ENCODE measurements around the gene ASXL1.

ASXL1 gene

DNA sequence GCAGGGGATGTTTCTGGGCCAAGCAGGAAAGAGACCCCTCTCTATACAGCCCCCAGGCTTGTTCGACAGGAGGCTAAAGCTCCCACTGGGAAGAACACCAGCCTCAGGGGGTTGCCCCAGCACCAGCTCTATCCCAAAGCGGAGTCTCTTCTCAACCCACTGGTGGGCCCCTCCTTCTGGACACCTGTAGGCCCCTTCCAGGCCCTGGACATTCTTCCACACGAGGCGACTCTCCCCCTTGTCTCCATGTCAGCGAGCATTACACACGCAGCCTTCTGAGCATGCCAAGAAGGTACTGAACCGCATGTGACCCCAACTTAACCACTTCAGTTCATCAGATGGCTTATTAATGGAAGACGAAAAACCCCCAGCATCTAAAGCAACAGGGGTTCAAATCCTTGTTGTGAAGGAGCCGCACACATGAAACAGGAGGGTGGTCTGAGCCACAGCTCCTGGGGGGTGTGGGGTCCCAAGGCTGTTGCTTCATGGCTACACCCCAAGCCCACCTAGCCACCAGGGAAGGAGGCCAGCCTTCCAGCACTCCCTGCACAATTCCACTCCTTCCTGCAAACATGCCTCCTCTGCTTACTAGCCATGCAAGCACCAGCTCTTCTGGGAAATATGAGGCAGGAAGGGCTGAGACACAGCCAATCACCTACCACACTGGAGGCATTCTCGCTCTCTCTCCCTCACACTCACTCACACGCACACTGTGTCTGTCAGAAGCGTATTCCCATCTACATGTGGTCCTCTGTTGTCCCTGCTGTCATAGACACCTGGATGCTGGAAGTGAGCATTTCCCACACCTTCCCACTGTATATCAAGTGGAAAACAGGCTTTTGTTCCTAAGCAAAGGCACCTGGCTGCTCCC is 122.5 kb downstream of the ASXL1 start:
- DNase-seq (ENCODE audit: low read depth), result no peak

DNA sequence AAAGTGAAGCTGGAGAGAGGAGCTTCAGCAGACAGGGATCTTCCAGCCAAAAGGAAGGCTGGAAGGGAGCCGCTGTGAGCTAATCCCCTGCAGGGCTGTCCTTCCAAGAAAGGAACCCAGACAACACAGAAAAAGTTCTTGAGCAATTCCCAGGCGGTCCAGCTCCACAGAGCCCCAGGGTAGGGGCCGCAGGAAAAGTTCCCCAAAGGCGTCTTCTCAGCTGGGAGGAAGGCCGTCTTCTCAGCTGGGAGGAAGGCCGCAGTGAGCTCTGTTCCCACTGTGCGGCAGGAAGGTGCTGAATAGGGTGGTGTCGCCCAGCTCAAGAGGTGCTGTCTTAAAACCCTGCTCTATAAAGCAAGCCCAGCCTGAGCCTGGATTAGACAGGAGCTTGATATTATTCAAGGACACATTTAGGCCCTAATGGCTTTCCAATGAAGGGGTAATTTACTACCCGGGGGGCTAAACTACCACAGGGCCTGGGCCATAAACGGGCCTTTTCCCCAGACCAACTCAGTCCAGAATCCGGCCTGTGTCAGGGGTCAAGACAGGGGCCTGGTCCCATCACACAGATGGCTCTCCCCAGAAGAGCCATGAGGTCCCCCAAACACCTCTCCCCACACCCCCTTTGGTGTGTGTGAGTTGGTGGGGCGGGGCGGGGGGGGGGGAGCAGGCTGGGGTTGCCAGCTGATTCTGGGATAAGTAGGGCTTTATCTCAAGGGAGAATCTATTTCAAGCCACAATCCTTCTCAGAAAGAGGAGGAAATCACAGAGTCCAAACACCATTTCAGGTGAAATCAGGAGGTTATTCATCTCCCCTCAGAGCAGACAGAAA is 123.4 kb downstream of the ASXL1 start:
- no peak for DNase-seq (ENCODE audit: low read depth)

DNA sequence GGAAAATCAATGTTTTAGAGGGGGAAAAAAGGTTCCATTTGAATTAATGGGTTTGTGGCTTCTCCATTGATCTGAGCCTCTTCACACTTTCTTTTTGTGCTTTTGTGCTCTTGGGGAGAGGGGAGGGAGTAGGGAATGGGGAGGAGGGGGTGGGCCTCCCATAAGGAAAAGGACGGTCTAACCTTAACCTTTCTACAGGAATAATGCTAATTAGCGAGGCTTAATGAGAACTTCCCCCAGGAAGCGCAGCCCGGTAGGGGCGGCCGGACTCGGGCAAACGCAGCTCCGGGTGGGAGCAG is 124.0 kb downstream of the ASXL1 start:
- no peak for DNase-seq (ENCODE audit: low read depth)

DNA sequence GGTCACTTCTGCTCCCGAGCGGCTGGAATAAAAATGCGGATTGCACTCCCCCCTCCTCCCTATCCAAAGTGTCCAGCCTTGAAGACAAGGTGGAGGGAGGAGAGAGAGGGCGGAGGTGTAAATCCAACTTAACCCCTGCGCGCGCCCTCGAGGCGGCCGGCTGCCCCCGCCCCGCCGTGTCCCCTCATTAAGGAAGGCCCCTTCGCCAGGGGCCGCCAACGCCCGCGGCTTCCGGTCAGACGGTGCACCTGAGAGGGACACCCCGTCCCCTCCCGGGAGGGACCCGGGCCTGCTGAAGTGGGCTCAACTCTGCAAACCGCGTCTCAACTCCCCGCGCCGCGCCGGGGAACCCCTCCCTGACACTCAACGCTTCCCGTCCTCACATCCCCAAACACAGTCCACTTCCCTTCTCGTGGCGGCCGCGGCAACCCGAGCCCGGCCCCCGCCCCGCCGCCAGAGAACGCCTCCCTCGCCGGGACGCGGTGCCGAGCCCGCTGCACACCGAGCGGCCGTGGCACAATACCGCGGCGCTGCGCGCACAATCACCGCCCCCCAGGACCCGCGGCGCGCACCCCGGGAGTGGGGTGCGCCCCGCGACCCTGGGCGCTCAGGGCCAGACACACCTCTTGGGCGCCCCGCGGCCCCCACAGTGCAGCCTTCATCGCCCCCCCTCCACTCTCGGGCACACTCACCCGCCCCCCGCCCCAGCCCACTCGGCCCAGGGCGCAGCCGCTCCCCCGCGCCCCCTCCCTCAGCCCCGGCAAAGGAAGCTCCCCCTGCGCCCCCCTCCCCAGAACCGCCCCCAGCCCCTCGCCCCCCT is 124.5 kb downstream of the ASXL1 start:
- no peak for DNase-seq (ENCODE audit: low read depth)

DNA sequence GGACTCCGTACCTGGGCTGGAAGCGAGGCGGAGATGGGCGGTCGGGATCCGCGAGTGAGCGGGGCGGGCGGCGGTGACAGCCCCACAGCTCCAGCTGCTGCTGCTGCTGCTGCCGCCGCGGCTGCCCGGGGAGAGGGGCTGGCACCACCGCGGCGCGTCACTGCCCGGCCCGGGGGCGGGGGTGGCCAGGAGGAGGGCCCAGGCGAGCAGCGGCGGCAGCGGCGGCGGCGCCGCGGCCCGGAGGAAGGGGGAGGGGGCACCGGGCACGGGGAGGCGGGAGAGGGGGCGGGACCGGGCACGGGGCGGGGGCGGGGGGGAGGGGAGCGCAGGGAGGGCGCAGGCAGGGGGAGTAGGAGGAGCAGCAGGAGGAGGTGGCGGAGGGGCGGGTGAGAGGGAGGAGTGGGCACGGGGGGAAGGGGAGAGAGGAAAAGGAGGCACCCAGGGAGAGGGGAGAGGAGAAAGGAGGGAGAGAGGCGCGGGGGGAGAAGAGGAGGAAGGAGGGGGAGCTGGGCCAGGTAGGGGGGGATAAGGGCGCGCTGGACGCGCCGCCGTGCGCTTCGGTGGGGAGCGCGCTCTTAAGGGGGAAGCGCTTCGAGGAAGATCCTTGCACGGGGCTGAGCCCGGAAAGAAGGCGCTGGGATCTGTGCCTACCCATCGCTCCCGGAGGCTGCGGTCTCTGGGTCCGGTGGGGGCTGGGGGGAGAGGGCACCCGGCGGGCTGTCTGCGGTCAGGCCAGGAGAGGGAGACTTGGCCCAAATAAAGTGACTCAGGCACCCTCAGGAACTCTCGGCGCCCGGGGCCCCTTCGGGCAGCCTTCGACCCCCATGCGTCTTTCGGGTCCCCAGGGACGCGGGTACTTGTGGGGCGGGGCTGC is 125.5 kb downstream of the ASXL1 start:
- DNase-seq (ENCODE audit: low read depth), result peak; percentile 52

DNA sequence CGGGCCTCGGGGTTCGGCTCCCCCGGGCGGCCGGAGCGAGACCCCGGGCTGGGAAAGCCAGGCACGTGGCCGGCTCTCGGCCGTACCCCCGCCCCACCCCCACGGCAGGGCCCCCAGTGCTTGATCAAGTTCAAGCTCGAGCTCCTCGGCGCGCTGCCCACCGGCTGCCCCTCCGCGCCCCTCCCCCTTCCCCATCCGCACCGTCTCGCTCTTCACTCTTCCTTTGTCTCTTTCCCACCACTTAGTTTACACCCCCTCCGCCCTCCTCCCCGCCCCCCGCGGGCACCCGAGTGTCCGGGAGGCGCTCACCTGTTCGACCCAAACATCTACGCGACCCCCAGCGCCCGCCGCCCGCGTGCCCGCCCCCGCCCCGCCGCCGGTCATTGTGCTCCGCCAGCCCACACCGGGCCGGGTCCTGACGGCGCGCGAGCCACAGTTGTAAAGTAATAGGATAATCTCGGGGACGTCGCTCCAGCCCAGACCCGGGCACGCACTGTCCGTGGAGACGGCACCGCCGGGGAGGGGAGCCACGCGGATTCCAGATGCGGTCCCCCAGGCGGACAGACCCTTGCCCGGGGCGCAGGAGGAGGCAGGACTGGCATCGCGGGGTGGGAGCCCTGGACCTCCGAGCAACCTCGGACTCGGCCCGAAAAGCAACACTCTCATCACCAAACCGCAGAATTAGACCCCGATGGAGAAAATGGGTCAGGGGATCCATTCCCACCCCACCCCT is 126.3 kb downstream of the ASXL1 start:
- DNase-seq (ENCODE audit: low read depth), result no peak

DNA sequence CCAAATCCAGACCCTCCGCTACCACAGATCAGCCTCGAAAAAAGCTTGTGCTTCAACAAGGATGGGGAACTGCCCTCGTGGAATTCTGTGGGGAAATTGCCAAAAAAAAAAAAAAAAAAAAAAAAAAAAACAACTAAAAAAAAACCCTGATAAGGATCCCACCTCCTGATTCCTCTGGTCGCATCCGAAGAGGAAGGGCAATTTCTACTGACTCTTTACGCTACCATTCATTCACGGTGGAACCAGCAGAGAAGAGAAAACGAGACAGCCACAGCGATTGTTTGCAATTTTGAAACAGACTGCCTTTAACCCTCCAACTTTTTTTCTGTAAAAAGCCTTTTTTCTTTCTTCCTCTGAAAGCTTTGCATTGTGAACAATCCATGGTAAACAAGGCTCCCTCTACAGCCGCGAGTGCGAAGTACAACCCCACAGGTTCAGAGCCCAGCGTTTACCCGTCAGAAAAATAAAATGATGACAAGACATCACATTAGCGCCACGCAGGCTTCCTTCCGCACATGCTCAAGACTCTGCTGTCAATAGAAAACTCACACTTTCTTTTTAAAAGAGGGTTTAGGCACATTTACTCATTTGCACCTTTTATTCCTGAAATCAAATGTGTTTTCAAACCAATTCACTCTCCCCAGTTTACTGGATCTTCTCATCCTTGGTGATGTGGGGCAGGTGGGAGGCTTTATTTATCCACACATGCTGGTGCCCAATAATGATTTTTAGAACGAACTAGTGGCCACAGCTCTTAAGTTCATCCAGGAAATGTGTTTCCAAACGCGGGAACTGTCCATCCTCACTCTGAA is 127.0 kb downstream of the ASXL1 start:
- peak; percentile 74 for DNase-seq (ENCODE audit: low read depth)

DNA sequence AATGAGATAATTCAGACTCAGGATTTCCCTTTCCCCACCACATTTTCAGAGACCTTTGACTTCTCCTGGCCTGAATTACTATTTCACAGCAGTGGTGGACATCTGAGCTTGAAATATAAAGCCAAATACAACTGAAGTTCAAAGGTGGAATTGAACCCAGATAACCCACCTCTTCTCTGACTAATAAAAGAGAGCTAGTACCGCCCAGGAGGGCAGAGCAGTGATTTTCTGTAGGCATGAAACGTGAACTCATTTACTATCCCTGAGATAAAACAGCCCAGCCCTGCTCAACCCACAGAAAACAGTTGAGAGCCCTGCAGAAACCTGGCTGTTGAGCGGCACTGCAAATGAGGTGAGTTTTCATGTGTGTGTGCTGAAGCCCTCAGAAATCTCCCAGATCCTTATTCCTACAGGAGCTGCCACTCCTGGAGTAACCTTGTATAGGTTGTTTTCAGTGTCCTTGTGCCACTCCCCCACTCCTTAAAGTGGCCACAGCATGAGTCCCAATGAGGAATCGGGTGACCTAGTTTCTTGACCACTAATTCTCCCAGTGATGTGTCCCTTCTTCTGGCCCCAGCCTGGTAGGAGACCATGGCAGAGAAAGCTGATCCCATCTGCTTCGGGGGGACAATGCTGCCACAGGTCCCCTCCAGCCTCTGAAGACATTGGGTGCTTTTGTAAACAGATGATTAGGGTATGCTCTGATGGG is 127.8 kb downstream of the ASXL1 start:
- DNase-seq (ENCODE audit: low read depth), result no peak

DNA sequence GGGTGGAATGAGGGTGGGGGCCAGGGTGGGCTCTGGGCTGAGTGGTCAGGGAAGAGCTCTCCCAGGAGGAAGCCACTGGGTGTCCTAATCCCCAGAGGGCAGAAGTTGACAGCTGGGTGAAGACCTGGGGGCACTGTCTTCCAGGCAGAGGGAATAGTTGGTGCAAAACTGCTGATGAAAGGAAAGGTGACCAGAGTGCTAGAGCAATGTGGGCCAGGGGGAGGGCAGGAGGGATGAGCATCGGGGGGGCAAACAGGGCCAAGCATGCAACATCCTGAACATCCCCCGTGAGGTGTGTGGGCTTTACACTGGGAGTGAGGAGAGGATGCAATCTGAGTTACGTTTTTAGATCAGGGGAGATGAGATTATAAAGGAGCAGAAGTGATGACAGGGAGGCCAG is 129.2 kb downstream of the ASXL1 start:
- no peak for DNase-seq (ENCODE audit: low read depth)

DNA sequence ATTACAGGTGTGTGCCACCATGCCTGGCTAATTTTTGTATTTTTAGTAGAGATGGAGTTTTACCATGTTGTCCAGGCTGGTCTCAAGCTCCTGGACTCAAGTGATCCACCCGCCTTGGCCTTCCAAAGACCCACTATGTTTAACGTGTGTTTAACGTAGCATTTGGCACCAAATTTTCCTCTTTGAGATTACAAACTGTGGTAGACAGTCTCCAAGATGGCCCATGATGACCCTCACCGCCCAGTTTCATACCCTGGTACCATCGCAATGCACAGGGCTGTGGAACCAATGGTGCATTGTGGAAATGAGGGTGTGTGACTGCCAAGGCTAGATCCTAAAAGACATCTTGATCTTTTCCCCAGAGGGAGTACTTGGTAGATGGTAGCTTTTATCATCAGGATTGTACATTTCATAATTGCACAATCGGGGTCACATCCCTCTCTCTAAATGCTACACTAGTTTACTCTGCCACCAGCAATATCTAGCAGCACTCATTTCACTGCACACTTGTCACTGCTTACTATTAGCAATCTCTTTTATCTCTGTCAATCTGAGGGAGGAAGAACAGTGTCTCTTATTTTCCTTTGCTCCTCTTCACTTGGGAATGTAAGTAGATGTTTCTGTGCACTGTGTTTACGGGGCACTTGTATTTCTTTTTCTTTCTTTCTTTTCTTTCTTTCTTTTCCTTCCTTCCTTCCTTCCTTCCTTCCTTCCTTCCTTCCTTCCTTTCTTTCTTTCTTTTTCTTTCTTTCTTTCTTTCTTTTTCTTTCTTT is 130.1 kb downstream of the ASXL1 start:
- no peak for DNase-seq (ENCODE audit: low read depth)

Measured in T follicular helper cell (primary cell).